ENCODE data around the gene ZNF74.
"Not testable (repeated sequence)": the region's sequence is repeated elsewhere in the genome, so short reads cannot be mapped to it uniquely, and the experiment has no call there.

Gene ZNF74

DNA sequence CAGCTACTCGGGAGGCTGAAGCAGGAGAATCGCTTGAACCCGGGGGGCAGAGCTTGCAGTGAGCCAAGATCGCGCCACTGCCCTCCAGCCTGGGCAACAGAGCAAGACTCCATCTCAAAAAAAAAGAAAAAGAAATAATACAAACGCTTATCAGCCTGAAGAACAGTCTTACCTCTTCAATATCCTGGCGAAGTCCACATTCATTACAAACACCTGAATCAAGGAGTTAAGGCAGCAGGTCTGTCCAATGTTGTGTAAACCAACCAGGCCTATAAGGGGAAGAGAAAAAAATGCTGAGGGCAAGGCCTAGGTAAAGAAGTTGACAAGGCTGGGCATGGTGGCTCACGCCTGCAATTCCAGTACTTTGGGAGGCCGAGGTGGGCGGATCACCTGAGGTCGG is 17.0 kb upstream of the ZNF74 start:
- DNase-seq, result not testable (repeated sequence)

DNA sequence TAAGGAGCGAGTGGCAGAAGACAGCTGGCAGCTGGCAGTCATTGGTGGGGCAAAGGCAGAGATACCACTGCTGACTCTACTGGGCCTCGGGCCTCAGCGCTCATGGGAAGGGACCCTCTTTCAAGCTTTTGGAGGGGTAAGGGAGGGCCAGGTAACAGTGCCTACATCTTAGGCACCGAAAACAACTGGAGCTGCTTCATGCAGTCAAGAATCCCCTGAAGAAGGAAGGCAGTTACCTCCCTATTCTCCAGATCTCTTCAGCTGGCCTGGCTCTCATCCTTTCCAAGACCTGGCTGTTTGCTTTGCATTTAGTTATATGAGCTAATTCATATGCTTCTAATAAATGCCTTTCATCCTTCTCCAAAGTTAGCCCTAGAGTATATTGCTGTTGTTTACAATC is 15.8 kb upstream of the ZNF74 start:
- no peak for DNase-seq

DNA sequence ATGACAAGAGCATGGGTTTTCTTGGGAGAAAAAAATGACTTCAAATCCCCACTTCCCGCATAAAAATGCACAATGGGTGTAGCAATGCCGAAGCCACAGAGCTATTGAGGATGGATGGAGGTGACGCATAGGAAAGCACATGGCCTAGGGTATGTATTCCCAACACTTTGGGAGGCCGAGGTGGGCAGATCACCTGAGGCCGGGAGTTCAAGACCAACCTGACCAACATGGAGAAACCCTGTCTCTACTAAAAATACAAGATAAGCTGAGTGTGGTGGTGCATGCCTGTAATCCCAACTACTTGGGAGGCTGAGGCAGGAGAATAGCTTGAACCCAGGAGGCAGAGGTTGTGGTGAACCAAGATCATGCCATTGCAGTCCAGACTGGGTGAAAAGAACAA is 15.3 kb upstream of the ZNF74 start:
- not testable (repeated sequence) for DNase-seq

DNA sequence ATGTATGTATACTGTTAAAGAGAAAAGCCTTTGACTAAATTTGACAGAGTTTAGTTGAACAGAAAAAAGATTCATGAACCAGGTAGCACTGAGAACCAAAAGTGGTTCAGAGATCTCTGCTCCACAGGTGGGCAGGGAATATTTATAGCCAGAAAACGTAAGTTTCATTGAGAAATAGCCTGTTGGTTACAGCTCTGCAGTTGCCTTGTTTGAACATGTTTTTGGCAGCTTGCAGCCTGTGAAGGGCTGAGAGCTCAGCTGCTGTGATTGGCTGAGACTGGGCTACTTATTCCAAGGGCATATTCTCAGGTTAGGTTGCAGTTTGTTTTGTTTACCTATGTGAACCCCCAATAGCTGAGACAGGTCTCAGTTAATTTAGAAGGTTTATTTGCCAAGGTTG is 13.5 kb upstream of the ZNF74 start:
- DNase-seq, result no peak

DNA sequence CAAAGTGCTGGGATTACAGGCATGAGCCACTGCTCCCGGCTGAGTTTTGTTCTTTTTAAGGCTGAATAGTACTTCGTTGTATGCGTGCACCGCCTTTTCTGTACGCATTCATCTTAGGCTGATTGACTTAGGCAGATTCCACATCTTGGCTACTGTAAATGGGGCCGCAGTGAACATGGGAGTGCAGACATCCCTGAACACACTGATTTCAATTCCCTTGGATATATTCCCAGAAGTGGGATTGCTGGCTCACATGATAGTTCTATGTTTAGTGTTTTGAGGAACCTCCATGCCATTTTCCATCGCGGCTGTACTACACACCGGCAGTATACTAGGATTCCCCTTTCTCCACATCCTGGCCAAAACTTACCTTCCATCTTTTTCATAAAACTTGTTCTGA is 10.4 kb upstream of the ZNF74 start:
- DNase-seq, result no peak

DNA sequence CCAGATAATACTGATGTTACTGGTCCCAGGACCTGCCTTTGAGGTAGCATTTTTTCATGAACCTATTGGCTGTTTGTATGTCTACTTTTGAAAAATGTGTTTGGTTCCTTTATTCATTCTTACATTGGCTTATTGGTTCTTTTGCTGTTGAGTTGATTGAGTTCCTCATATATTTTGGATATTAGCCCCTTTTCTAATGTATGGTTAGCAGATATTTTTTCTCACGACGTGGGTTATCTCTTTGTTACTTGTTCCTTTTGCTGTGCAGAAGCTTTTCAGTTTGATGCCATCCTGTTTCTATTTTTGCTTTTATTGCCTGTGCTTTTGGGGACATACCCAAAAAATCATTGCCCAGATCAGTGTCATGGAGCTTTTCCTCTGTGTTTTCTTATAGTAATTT is 9.8 kb upstream of the ZNF74 start:
- DNase-seq, result no peak

DNA sequence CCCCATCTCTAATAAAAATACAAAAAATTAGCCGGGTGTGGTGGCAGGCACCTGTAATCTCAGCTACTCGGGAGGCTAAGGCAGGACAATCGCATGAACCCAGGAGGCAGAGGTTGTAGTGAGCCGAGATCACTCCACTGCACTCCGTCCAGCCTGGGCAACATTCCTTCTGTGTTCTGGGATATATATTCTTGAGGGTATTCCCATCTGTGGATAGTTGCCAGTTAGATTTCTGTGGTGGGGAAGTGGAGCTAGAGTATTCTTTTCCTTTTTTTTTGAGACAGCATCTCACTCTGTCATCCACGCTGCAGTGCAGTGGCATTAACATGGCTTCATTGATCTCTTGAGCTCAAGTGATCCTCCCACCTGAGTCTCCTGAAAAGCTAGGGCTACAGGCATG is 9.1 kb upstream of the ZNF74 start:
- no peak for DNase-seq

DNA sequence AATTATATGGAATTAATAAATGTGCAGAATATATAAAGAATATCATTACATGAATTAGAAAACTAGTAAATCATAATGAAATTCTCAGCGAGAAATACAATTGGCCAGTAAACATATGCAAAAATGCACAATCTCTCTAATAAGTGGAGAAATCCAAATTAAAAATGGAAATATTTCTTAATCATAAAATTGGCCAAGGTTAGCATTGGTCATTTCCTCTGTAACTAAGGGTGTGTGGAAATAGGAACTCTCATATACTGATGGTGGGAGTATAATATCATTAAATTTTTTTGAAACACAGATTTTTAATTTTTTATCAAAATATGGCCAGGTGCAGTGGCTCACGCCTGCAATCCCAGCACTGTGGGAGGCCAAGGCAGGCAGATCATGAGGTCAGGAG is 7.6 kb upstream of the ZNF74 start:
- no peak for DNase-seq

DNA sequence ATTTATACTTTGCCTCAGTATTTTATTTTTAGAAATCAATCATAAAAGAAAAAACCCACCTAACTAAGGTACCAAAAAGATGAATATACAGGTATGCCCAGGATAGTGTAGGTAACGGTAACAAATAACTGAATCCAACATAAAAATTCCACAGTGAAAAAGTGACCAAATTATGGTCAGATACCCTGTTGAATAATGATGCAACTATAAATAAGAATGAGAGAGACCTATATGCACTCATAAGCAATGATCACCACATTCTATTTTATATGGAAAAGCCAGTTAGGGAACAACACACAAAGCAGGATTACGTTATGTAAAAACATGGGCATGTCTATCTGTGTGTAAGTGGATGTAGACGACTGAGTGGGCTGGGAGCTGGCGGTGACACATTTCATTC is 7.0 kb upstream of the ZNF74 start:
- DNase-seq, result no peak

DNA sequence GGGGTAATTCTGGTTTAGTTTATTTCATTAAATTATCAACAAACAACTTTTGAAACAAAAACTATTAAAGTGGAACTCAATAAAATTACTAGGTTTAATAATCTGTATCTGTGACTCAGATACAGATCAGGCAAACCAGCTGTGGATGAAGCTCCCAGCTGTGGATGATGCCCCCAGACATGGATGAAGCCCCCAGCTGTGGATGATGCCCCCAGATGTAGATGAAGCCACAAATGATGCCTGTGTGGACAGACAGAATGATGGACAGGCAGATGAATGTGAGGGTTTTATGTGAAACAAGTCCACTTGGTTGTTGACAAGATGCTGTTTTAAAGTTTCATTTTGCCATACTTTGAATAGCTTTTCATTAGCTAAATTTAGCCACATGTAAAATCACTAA is 5.8 kb upstream of the ZNF74 start:
- DNase-seq, result no peak

DNA sequence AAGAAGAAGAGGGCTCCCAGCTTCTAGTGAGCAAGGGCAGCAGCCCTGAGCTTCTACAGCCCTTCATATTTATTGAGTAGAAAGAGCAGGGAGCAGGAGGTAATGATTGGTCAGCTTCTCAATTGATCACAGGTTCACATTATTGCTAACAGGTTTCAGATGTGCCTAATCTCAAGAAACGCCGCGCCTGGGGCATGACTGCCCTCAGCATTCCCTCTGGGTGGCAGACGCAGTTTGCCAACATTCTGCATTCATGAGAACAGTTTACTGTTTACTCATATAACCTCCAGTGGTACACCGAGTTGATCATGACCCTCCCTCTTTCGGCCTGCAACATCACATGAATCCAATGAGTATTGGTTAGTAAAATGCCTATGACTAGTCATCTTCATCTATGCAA is 4.7 kb upstream of the ZNF74 start:
- DNase-seq, result no peak

DNA sequence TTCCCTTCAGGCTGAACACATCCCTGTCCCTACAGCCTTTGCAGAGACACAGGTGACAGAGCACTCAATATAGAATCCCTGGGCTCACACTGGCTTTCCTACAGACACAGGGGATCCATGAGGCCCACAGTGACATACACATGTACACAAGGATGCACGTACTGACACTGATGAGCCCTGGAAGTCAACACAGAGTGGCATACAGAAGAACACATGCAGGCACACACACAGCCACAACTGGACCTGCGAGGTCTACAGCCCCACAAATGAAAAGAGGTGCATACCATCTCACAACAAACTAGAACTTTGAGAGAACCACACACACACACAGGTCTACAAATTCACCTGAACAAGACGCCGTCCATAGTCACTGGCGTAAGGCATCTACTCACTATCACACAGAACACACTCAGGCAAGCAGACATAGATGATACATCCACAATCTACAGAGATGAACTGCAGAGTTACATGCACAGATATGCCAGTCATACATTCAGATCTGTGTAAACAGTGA is 3.5 kb upstream of the ZNF74 start:
- DNase-seq, result no peak

DNA sequence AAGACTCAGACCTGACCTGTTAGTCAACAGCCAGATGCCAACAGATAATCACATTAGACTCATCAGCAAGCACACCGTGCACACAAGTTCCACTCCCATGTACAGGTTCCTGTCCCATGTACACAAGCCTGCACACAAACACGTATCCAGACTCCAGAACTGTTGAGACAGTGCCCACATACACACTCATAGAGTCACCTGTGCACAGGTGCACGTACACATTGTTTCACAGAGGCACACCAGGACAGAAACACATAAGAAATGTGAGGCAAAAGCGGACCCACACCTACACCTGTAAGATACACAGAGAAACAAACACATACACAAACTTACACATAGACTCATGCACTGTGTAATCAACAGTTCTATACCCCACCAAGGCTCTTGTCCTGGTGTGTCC is 2.7 kb upstream of the ZNF74 start:
- no peak for DNase-seq

DNA sequence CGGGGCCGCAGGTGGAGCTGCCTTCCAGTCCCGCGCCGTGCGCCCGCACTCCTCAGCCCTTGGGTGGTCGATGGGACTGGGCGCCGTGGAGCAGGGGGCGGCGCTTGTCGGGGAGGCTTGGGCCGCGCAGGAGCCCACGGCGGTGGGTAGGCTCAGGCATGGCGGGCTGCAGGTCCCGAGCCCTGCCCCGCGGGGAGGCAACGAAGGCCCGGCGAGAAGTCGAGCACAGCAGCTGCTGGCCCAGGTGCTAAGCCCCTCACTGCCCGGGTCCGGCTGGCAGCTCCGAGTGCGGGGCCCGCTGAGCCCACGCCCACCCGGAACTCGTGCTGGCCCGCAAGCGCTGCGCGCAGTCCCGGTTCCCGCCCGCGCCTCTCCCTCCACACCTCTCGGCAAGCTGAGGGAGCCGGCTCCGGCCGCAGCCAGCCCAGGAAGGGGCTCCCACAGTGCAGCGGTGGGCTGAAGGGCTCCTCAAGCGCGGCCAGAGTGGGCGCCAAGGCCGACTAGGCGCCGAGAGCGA is 1.5 kb upstream of the ZNF74 start:
- not testable (repeated sequence) for DNase-seq

DNA sequence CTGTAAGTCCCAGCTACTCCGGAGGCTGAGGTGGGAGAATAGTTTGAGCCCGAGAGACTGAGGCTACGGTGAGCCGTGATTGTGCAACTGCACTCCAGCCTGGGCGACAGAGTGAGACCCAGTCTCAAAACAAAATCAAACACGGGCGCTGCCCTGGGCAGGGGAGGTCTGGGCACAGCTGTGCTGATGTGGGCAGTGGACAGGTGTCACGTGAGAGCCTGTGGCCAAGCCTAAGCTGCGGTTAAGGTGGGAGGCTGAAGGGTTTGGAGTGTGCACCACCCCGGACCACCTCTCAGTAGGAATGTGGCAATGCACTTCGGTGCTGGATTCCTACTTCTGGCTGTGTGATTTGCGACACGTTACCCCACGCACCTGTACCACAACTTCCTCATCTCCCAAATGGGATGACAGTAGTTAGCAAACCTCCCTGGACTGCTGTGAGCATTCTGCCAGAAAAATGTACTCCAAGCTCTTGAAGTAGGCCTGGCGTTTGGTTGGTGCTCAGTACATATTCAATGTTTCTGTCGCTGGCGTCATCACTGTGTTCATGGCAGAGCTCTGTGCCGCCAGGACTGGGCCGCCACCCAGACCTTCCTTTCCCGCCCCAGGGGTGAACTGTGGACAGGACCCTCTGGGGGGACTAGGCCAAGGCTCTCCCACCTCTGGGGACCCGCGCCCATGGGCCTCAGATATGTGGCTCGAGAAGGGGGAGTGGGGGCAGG is 807 bp upstream of the ZNF74 start:
- no peak for DNase-seq

DNA sequence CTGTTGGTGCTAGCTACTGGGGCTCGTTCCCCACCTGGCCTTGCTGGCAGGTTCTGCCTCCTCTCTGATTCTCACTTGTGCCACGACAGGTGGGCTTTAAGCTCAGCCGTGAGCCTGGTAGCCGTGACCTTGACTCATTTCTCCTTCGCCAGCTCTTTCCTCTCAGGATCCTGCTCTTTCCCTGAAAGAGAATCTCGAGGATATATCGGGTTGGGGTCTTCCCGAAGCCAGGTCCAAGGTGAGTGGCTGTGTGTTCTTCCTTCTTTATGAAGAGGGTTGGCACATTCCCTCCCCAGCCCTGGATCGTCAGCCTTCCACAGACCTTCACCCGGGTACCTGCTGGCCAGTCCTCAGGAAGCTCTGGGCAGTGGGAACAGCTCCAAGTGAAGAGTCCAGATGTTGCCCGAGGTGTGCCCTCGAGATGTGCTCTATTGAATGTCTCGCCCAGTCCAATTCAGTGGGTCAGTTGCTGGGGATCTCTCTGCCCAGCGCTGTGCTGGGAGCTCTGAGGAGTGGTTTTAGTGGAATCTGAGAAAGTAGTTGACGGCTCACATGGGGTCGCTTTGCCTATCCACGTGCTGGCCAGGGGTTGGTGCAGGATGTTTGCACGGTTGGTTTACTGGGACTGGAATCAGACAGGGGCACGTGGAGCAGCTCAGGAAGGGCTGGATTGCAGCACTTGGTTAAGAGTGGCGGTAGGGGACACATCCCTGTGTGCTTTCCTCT is 1.4 kb downstream of the ZNF74 start:
- DNase-seq, result no peak

DNA sequence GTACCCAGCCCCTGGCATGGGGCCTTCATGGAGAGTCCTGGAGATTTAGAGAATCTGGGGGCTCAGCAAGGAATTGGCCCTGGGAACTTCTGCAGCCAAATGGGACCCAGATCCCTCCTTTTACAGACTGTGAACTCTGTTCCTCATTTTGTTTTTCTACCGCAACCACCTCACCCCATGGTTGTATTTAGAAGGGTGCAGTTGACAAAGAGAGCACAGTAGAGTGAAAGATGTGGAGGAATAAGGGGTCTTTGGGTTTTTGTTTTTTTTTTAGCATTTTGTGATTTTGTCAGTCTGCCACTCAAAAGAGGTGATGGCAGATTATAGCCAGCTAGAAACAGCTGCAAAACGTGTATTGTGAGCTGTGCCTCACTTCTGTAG is 1.9 kb downstream of the ZNF74 start:
- DNase-seq, result no peak

DNA sequence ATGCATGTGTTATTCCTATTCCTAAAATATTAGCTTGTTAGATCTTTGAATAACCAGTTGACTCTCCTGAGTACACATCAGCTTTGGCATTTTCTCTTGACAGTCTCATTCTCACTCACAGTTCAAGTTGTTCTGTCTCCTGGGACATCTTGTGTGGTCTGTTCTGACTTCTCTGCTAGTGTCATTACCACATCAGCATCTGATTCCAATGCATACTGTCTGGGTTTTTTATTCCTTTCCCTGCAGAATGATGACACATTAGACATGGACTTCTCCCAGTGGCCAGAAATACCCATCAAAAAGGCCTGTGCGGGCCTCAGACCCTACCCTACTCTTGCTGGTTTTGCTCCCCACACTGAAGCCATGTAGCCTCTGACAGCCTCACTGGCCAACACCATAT is 2.7 kb downstream of the ZNF74 start:
- DNase-seq, result no peak

DNA sequence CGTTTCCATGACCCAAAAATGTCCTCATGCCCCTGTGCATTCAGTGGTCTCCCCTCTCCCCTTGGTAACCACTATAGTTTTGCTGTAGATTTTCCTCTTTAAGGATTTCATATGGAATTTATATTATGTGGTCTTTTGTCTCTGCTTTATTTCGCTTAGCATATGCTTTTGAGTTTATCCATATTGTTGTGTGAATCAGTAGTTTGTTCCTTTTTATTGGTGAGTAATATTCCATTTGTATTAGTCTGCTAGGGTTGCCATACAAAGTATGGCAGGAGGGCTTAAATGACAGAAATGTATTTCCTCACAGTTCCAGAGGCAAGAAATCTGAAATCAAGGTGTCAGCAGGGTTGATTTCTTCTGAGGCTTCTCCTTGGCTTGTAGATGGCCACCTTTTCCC is 3.5 kb downstream of the ZNF74 start:
- DNase-seq, result no peak

DNA sequence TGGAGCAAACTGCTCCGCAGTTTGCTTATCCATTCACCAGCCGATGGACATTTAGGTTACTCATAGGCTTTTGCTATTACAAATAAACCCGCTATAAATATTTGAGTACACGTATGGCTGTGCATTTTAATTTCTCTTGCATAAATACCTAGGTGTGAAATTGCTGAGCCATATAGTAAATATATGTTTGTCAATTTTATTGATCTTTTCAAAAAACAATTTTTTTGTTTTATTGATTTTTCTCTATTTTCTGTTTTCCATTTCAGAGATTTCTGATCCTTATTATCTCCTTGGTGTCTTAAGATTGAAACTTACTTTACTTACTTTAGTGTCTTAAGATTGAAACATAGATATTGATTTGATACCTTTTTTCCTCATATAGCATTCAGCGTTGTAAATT is 4.5 kb downstream of the ZNF74 start:
- DNase-seq, result no peak

DNA sequence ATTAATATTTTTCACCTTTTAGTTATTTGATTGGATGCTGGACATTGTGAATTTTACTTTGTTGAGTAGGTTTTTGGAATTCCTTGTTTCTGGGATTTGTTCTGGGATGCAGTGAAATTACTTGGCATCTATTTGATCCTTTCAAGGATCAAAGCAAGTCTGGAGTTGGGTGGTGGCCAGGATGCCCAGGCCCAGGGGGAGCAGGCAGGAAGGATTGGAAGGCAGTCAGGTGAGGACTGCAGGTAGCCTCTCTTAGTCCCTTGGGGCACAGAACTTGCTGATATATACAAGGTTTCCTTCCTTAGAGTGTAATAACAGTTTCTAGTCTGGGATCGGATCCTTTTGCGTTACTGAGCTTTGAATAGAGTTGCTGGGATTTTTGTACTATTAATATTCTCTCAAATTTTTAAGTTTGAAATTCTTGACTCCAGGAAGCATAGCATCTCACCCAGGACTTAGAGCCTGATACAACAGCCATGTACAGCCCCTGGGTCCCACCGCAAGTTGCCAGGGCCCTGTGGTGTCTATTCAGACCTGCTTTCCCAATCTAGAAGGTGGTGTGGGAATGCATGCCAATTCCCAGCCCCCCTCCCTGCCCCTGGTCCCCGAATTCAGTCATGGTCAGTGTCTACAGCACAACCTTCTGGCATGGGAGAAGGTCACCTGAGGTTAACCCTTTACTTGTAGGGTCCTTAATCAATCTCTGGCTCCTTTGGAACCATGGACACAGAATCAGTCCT is 6.1 kb downstream of the ZNF74 start:
- no peak for DNase-seq

DNA sequence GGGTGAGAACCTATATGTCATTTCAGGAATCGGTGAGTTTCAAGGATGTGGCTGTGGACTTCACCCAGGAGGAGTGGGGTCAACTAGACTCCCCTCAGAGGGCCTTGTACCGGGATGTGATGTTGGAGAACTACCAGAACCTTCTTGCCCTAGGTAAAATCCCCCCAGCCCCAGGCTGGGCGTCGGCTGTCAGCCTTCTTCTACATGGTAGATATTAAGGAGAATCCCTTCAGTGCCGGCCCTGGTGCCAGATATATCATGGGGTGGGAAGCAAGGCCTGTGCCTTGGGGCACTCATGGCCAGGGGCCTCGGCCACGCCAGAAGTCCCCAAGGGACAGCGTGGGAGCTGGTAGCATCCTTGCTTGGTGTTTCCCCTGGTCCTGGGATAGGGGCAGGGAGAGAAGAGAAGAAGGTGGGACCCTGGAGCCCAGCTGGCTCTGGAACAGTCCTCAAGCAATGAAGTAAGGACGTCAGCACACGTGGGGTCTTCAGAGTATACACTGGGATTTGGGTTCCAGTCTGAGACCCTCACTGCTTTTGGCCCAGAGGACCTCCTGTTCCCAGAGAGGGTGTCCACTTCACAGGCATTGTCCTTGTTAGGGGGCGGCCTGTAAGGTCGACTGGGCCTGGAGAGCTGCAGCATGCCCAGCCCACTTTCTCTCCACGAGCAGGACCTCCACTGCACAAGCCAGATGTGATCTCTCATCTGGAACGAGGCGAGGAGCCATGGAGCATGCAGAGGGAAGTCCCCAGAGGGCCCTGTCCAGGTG is 6.8 kb downstream of the ZNF74 start:
- no peak for DNase-seq

Data from stimulated activated CD4-positive, alpha-beta T cell treated with anti-CD3 and anti-CD28 coated beads, Interleukin-2, amount 100 ng/mL, for 24 hours (primary cell).